Fibroblast of skin of right quadriceps (primary cell): Measurements from ENCODE around the gene NRGN.

ENCODE experiments used
- DNase-seq: peaks from one replicate; pipeline ENCODE4 v3.0.0-alpha.2; 2013

The NRGN gene

GRCh38 chr11:124739479-124740276 is at the start of gene NRGN:
NRGN (plus strand) TSS chr11:124739942; CDS start chr11:124740085, 143 bp downstream.
- peak; percentile 83 for DNase-seq

- DNase-seq: no peak
Observed at GRCh38 chr11:124693142-124693541, 46.6 kb upstream of the NRGN start.

GRCh38 chr11:124699547-124699946 is 40.2 kb upstream of the NRGN start:
- DNase-seq: no peak

- no peak for DNase-seq
Observed at GRCh38 chr11:124700028-124700427, 39.7 kb upstream of the NRGN start.

- no peak for DNase-seq
Observed at GRCh38 chr11:124707829-124708228, 31.9 kb upstream of the NRGN start.

GRCh38 chr11:124712392-124712791 is 27.4 kb upstream of the NRGN start:
- no peak for DNase-seq

GRCh38 chr11:124716591-124716990 is 23.2 kb upstream of the NRGN start:
- DNase-seq: peak; percentile 13

- DNase-seq: no peak
Observed at GRCh38 chr11:124717421-124717785, 22.3 kb upstream of the NRGN start.

GRCh38 chr11:124717786-124718651 is 21.7 kb upstream of the NRGN start:
- peak; percentile 22 for DNase-seq

GRCh38 chr11:124718801-124719200 is 20.9 kb upstream of the NRGN start:
- no peak for DNase-seq

GRCh38 chr11:124719534-124719933 is 20.2 kb upstream of the NRGN start:
- no peak for DNase-seq

- DNase-seq: no peak
Observed at GRCh38 chr11:124722176-124722575, 17.6 kb upstream of the NRGN start.

- DNase-seq: no peak
Observed at GRCh38 chr11:124724979-124725718, 14.6 kb upstream of the NRGN start.

GRCh38 chr11:124725719-124726105 is 14.0 kb upstream of the NRGN start:
- peak; percentile 58 for DNase-seq

- no peak for DNase-seq
Observed at GRCh38 chr11:124727474-124727873, 12.3 kb upstream of the NRGN start.

GRCh38 chr11:124728134-124728533 is 11.6 kb upstream of the NRGN start:
- no peak for DNase-seq

- no peak for DNase-seq
Observed at GRCh38 chr11:124729571-124729970, 10.2 kb upstream of the NRGN start.

GRCh38 chr11:124732230-124732629 is 7.5 kb upstream of the NRGN start:
- DNase-seq: no peak

GRCh38 chr11:124736736-124737135 is 3.0 kb upstream of the NRGN start:
- no peak for DNase-seq

GRCh38 chr11:124737638-124738305 is 2.0 kb upstream of the NRGN start:
- DNase-seq: no peak

GRCh38 chr11:124738713-124739478 is 846 bp upstream of the NRGN start:
- no peak for DNase-seq

GRCh38 chr11:124740277-124740882 is 638 bp downstream of the NRGN start:
- DNase-seq: no peak
